ENCODE measurements around the gene TSPAN33.
"Not testable (repeated sequence)": the region's sequence is repeated elsewhere in the genome, so short reads cannot be mapped to it uniquely, and the experiment has no call there.

The TSPAN33 gene

DNA sequence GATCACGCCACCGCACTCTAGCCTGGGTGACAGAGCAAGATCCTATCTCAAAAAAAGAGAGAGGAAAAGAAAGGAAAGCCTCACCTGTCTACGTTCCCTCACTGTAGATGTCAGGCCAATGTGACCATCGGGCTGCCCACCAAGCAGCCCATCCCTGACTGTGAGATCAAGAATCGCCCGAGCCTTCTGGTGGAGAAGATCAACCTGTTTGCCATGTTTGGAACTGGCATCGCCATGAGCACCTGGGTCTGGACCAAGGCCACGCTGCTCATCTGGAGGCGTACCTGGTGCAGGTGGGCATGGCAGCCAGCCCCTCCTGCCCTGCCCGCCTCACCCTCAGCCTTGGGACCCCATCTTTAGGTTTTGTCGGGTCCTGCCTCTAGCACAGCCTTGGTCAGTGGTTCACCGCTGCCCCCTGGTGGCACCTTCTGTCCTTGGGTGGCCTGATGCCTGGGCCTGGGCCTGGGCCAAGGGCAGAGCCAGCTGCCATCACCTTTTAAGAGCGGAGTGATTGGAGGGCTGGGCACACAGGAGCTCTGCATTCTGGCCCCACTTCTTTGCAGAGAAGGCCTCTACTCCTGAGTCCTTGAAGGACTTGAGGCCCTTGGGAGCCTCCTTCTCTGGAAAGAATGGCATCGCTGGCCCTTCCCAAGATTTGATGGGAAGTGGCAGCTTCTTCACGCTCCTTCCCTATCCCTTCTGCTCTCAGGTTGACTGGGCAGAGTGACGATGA, 65.9 kb downstream of the TSPAN33 start:
- DNase-seq, result peak; percentile 52

DNA sequence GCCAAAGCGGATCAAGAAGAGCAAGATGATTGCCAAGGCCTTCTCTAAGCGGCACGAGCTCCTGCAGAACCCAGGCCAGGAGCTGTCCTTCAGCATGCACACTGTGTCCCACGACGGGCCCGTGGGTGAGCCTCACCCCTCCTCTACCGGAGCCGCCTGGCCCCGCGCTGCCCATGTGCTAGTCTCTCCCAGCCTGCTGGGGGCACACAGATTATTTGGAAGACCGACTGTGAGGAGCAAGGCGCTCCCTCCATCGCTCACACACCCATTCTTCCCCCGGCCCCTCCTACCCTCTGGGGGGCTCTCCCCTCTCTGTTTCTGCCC, 66.4 kb downstream of the TSPAN33 start:
- DNase-seq, result no peak

DNA sequence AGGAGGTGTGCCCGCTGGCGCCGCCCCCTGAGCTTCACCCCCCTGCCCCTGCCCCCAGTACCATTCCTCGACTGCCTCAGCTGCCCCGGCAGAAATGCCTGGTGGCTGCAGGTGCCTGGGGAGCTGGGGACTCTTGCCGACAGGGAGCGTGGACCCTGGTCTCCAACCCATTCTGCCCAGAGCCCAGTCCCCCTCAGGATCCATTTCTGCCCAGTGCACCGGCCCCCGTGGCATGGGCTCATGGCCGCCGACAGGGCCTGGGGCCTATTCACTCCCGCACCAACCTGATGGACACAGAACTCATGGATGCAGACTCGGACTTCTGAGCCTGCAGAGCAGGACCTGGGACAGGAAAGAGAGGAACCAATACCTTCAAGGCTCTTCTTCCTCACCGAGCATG, 67.6 kb downstream of the TSPAN33 start:
- no peak for DNase-seq

DNA sequence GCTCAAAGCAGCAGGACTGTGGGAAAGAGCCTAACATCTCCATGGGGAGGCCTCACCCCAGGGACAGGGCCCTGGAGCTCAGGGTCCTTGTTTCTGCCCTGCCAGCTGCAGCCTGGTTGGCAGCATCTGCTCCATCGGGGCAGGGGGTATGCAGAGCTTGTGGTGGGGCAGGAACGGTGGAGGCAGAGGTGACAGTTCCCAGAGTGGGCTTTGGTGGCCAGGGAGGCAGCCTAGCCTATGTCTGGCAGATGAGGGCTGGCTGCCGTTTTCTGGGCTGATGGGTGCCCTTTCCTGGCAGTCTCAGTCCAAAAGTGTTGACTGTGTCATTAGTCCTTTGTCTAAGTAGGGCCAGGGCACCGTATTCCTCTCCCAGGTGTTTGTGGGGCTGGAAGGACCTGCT, 68.1 kb downstream of the TSPAN33 start:
- DNase-seq, result no peak

DNA sequence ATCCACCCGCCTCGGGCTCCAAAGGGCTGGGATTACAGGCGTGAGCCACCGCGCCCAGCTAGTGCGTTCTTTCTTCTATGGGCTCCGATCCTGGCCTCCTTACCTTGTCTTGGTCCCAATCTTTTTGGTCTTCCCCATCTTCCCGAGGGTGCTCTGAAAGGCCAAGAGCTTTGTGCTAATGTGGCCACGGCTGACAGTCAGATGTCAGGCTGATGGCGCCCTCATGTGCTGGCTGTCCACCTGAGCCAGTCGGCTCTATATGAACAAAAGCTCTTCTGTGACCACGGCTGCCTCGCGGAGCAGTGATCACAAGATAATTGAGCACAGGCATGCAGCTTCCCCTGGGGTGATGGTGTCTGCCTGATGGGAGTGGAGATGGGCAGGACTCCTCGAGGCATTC, 69.3 kb downstream of the TSPAN33 start:
- peak; percentile 60 for DNase-seq

DNA sequence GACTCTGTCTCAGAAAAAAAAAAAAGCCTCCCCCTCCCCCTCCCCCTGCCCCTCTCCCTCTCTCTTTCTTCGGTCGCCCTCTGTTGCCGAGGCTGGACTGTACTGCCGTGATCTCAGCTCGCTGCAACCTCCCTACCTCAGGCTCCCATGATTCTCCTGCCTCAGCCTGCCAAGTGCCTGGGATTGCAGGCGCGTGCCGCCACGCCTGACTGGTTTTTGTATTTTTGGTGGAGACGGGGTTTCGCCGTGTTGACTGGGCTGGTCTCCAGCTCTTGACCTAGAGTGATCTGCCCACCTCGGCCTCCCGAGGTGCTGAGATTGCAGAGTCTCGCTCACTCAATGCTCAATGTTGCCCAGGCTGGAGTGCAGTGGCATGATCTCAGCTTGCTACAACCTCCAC, 71.2 kb downstream of the TSPAN33 start:
- DNase-seq, result not testable (repeated sequence)

DNA sequence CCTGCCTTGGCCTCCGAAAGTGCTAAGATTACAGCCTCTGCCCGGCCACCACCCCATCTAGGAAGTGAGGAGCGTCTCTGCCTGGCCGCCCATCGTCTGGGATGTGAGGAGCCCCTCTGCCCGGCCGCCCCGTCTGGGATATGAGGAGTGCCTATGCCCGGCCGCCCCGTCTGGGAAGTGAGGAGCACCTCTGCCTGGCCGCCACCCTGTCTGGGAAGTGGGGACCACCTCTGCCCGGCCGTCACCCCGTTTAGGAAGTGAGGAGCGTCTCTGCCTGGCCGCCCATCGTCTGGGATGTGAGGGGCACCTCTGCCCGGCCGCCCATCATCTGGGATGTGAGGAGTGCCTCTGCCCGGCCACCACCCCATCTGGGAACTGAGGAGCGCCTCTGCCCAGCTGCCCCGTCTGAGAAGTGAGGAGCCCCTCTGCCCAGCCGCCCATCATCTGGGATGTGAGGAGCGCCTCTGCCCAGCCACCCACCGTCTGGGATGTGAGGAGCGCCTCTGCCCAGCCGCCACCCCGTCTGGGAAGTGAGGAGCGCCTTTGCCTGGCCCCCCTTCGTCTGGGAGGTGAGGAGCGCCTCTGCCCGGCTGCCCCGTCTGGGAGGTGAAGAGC, 71.7 kb downstream of the TSPAN33 start:
- DNase-seq, result not testable (repeated sequence)

DNA sequence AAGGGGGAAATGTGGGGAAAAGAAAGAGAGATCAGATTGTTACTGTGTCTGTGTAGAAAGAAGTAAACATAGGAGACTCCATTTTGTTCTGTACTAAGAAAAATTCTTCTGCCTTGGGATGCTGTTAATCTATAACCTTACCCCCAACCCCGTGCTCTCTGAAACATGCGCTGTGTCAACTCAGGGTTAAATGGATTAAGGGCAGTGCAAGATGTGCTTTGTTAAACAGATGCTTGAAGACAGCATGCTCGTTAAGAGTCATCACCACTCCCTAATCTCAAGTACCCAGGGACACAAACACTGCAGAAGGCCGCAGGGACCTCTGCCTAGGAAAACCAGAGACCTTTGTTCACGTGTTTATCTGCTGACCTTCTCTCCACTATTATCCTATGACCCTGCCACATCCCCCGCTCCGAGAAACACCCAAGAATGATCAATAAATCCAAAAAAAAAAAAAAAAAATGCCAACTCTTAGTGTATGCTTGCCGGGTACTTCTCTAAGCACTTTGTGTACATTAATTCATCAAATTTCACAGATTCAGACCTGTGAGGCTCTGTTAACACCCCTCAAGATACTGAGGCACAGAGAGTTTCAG, 72.4 kb downstream of the TSPAN33 start:
- DNase-seq, result not testable (repeated sequence)

DNA sequence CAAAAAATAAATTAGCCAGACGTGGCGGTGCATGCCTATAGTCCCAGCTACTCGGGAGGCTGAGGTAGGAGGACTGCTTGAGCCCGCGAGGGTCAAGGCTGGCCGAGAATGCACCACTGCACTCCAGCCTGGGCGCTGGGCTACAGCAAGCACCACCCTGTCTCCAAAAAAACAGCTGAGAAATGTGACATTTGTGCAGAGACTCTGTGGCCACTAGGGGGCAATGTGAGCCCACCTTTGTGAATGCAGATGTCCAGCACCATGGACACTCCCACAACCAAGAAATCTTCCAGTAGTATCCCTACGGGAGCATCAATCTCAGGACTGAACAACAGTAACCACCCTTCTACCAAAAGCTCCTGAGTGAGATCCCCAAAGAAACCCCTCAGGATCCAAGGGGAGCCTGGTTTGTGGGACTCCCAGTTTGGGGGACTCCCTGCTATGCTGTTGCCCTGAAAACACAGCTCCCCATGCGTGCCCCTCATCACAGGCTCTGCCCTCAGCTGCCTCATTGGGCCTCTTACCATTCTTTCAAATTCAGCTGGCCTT, 74.1 kb downstream of the TSPAN33 start:
- peak; percentile 84 for DNase-seq

DNA sequence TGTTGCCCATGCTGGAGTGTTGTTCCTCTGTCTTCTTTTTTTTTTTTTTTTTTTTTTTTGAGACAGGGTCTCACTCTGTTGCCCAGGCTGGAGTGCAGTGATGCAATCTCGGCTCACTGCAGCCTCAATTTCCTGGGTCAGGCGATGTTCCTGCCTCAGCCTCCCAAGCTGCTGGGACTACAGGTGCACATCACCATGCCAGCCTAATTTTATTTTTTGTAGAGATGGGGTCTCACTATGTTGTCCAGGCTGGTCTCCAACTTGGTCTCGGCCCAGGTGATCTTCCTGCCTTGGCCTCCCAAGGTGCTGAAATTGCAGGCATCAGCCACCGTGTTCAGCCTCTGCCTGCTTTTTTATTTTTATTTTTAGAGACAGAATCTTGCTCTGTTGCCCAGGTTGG, 74.7 kb downstream of the TSPAN33 start:
- DNase-seq, result not testable (repeated sequence)
